H4 (cell line): ENCODE data around the gene GSAP. TPM values are rescaled to one million over a fixed set of nuclear protein-coding genes. Genes with fewer than 3 reads are reported as not detected.
A peak's percentile ranks its signal among the peaks of the same experiment; 100 is the strongest.
"Not testable (repeated sequence)": the region's sequence is repeated elsewhere in the genome, so short reads cannot be mapped to it uniquely, and the experiment has no call there.

Source experiments
- DNase-seq: peaks from one replicate; pipeline ENCODE4 v3.0.0-alpha.2; 2015; ENCODE audit warnings: low spot score
- total RNA-seq: library from RNA; depleted of rRNA; stranded (reverse); fragments of >200 nt; shearing (Covaris generic); gene quantifications from 2 replicates; pipeline ENCODE4 v1.2.3, GENCODE V29; 2014

GSAP gene
- total RNA-seq, 1 experiment from 2014 or later: 5.0 TPM

DNA sequence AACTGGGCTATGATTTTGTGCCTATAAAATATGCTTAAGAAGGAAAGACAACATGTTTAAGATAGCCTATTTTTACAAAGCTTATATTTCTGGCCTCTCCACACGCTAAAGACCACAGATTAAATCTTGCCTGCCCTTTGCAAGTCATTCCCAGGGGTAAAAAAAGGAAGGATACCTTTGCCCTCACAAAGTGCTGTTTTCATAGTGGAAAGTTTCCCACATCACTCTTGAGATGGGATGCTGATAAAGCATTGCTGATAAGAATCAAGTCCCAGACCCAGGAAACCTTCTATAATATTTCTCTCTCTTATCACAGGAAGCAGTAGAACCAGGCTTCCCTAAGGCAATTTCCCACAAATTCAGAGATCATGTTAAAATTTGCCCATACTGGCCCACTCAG lies 56.5 kb downstream of the GSAP start:
- no peak for DNase-seq

DNA sequence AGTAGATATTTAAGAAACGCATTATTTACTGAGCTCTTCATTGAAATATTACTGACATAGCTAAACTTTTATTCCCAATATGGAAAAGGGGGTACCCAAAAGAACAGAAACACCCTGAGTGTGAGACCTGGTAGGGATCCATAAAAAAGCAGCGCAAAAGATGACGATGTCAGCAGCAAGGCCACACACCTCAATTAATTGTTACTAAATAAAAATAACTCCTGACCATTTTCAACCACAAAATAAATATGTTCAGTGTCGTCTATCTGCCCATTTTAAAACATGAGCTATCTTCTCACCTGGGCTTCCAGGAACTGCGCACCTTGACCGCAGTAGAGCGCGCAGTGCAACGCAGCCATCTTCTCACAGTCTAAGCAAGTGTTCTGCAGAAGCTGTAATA lies 61.2 kb downstream of the GSAP start:
- DNase-seq: no peak

DNA sequence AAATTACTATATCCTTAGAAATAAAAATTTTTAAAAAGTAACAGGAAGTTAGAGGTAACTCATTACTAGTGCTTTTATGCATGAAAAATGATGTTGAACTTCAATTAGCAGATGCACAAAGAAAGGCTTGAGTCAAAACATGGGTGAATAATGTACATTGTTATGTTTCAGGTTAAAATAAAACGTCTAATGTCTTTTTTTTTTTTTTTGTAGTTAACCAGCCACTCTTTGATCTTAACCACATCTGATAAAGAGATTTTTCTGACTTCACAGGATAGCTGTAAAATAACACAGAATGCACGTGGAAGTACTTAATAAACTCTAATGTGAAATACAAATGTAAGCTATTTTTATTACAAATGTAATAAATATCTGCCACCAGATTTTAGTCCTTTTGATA lies 61.7 kb downstream of the GSAP start:
- DNase-seq: no peak

DNA sequence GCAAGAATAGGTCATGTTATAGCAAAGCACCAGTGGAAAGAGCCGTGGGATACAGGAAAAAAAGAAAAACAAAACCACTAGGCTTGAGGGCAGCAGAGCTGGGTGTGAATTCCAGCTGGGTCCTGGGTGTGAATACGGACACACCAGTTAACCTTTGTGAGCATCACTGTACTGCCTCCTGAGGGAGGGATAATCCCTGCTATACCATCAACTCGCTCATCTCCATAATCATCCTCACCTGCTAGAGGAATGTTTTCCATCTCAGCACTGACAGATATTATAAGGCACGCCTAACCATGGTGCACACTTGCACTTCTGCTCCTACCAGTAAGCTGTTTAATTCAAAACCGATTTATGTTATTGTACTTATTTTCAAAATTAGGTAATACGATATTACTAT lies 62.2 kb downstream of the GSAP start:
- DNase-seq: no peak

DNA sequence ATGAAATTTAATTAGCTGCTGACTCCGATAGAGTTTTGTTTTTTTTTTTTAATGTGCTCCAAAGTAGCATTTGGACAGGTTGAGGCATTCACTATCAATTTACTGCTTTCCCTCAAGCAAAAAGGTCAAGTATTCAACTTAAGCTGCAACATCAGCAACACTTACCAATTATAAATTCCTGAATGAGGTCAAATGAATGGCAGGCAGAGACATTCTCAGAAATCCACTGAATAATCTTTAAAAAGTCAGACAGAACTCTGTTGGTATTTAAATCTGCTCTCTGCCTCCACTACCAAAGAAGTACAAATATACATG lies 62.8 kb downstream of the GSAP start:
- no peak for DNase-seq

DNA sequence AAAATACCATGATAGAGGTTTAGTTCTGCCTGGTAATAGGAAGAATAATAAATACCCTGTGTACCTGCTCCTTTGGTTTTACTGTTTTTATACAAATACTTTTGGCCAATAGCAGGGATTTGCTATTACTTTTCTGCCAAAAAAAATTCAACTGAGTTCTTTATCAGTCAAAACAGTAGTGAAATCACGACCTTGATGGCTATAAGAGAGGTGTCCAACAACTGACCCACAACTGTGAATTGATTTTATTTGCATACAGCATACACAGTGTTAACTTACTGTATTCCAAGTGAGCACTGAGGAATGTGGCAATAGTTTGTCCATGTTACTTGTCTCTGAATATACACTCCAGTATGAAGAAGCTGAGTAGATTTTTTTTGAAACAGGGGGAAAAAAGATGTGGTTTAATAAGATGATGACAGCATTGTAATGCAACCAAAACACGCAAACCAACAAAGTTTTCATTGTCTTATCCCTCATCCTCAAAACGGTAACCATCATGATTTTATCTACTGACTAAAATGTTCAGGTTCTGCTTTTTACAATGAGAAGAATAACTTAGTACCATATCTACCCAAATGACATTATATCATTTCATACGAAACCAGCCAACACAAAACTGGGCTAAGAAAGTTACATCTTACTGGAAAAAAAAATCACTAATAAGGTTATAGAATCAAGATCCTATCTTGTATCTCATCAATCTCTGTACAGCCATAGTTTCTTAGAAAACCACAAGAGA lies 63.3 kb downstream of the GSAP start:
- DNase-seq: no peak

DNA sequence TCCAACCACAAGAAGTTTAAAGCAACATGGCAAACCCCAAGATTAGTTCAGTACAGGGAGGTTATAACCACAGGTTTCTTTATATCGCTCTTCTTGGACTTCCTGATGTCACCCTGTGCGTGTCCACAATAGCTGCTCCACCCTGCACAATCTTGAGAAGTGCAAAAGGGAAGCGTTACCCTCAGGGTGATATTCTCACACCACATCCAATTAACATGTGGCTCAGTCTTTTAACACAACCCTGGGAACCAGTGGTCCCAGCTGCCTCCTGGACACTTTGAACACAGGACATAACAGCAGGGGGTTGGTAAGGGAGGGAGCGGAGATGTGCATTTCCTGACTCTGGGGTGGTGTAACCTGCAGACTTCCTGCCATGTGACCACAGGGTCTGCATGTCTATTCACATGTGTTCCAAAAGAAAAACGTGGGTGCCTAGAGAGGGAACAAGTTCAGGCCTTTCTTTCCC lies 64.6 kb downstream of the GSAP start:
- DNase-seq: no peak

DNA sequence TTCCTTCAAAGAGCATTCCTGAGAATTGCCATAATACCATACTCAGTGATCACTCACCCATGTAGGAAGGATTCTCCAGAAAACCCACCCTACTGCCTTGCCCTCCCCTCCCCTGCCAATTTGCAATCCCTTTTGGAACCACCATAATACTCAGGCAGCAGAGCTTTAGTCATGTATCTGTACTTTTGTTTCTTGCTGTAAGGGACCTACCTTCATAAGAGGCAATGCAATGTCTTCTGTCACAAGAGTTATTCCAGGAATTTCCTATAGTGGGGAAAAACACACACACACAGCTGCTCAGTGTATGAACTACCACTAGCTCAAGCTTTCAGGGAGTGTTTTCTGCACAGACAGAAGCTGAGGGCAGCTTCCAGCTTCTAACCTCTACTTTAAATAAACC lies 67.0 kb downstream of the GSAP start:
- DNase-seq: no peak

DNA sequence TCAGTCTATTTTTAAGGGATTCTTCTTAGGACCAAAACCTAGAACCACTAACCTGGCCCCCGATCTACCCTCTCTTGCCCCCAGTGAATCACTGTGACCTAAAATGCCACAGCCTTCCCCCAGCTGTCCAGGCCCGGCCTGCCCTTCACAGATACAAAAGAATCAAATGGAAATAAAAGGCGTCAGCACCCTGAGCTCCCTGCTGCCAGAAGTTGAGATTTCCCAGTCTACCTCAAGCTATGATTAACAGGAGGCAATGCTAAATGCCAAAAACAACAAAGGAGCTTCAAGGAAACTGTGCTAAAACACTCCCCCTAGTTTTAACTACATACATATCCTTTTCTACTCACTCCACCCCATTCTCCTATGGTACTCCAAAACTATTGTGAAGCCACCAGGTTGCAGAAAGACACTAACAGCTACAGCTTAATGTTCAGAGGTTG lies 67.8 kb downstream of the GSAP start:
- peak; percentile 39 for DNase-seq

DNA sequence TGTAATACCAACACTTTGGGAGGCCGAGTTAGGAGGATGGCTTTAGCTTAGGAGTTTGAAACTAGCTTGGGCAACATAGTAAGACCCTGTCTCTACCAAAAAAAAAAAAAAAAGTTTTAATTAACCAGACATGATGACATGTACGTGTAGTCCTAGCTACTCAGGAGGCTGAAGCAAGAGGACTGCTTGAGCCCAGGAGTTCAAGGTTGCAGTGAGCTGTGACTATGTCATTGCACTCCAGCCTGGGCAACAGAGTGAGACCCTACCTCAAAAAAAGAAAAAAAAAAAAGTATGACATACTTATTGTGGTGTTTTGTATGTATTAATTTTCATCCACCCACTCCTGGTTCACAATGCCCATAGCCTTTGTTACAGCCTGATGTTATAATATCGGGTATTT lies 69.7 kb downstream of the GSAP start:
- no peak for DNase-seq

DNA sequence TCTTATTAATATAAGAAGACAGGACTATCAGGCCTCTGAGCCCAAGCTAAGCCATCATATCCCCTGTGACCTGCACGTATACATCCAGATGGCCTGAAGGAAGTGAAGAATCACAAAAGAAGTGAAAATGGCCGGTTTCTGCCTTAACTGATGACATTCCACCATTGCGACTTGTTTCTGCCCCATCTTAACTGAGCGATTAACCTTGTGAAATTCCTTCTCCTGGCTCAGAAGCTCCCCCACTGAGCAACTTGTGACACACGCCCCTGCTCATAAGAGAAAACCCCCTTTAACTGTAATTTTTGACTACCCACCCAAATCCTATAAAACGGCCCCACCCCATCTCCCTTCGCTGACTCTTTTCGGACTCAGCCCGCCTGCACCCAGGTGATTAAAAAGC lies 70.7 kb downstream of the GSAP start:
- DNase-seq: not testable (repeated sequence)

DNA sequence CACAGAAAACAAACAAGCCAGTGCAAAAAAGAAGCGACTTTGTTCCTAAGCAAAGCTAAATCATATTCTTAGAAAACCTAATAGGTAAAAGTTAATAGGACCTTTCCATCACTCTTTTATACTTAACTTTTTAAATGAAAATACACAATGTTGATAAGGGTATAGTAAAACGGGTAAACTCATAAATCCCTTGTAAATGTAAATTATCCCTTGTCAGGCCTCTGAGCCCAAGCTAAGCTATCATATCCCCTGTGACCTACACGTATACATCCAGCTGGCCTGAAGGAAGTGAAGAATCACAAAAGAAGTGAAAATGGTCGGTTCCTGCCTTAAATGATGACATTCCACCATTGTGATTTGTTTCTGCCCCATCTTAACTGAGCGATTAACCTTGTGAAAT lies 76.4 kb downstream of the GSAP start:
- DNase-seq: no peak

DNA sequence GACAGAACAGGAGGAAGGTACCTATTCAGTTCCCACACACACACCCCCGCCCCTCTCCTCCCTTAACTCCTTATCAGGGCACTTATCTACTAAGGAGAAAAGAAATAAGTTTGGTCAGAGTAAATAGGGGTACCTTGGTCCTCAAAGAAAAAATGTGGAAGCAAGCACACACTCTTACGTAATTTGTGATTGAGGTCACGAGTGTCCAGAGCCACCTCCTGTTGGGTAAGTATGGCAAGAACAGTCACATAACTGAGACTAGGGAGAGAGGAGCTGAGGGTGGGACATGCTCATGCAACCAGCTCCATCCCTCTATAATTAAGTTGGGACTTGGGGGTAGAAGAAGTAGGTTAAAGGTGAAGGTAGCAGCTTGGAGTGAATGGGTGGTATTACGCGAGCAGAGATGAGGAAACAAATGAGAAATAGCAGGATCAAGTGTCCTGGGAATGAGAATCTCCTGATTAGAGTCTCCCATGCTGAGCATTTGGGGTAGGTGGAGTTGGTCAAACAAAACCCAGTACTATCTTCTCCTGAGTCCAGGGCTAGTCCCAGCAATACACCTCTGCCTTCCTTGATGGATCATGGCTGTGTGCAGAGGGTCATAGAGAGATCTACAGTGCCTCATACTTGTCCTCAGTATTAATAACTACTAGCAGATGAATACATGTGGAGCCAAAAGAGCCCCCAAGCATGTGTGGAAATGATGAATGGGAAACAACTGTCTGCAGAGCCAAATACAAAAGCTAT lies 77.1 kb downstream of the GSAP start:
- DNase-seq: no peak

DNA sequence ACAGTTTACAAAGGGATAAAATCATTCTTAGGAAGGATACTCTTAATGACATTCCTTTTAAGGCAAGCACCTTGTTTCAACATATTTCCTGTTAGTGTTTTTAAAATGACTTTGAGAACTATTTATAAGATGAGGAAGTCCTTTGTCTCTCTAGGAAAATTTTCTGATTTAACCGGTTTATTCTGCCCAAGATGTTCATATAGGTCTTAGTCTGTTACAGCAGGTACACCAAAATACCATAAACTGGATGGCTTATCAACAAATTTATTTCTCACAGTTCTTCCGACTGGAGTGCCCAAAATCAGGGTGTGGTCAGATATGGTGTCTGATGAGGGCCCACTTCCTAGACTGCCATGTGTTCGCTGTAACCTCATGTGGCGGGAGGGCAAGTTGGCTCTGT lies 77.9 kb downstream of the GSAP start:
- no peak for DNase-seq

DNA sequence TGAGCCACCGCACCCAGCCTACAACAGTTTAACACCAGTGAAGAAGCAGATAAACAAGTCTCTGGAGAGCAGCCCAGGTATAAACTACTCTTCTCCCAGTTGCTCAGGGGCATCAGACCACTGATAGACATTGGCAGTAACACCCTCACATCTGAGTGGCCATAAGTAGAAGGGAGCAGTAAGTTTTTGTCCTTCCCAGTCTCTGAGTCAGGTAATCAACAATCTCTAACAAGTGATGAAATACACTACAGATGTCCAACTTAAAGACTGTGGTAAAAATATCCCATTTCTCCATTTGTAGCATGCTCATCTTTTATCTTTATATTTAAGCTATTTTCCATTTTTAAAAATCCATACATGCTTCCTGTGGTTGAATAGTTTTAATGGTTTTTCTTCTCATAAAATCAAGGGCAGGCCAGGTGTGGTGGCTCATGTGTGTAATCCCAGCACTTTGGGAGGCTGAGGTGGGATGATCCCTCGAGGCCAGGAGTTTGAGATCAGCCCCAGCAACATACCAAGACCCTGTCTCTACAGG lies 78.6 kb downstream of the GSAP start:
- no peak for DNase-seq

DNA sequence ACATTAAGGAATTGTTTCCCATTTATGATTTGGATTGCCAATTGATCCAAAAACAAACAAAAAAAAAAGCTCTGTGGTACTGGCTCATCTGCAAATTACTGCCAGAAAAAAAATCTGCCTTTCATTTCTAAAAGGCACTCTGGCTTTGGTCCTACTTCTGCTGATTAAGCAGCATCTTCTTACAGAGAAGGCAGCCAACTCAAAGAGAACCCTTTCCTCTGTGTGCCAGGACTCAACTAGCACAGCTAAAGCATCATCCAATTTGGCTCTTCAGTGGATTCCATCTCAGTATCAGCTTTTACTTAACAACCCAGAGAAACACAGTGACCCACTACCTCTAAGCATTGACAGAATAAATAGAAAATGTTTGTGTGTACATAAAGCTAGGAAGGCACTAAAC lies 80.6 kb downstream of the GSAP start:
- no peak for DNase-seq

DNA sequence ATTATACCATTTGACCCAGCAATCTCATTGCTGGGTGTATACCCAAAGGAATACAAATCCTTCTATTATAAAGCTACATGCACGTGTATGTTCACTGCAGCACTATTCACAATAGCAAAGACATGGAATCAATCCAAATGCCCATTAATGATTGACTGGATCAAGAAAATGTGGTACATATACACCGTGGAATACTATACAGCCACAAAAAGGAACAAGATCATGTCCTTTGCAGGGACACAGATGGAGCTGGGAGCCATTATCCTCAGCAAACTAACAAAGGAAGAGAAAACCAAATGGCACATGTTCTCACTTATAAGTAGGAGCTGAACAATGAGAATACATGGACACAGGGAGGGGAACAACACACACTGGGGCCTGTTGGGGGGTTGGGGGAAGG lies 82.1 kb downstream of the GSAP start:
- DNase-seq: not testable (repeated sequence)

DNA sequence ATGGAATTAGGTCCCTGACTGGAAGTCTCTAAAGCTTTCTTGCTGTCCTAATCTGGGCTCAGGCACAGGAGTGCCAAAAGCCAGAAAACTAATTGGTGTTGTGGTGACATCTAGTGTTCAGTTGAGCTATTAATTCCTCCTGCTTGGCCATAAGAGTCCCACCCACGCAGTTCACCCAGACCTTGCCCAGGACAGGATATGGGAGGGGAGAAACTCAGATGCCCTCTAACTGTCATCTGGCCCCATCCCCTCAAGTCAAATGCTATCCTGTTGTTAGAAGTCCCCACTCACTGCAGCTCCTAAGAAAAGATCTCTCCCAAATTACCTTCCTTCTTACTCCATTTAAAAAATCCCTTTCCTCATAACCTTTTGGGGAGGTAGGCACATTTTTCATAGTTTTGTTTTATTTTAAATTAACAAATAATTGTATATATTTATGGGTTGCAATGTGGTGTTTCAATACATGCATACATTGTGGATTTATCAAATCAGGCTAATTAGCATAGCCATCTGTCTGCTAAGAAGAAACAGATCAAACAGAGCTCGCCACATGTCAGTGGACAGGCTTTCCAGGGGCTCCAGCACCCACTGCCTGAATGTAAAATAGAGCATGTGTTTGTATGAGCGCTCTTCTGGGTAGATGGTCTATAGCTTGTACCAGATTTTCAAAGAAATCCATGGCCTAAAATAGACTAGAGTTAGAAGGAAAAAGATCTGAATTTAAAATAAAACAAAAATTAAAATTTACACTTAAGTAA lies 84.0 kb downstream of the GSAP start:
- DNase-seq: peak; percentile 93

DNA sequence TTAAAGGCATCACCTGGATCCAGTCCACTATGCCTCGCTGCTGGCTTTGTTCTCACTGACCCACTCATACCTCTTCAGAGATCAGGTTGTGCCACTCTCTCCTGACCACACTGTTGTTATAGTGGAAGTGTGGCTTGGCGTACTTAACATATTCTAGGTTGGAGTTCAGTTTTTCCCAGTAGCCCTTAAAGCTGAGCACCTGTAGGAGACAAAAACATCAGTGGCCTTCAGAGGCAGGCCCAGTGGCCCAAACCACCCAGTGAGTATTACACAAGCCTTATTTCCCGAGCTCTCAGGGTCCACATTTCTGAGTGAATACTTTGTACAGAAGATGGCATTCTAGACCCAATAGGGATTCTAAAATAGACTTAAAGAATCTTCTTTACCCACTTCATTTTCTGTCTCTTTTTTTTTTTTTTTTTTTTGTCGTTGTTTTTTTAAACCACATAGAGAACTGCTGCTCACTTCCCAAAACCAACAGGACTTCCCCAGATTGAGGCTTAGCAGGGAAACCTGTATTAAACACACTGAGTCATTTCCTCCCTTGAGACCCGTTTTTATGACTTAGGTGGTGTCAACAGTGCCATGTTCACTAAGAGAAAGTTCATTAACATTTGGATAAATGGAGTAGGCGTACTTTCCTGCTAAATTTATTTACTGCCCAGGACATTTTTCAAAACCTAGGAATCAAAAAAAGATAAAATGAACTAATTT lies 85.8 kb downstream of the GSAP start:
- DNase-seq: peak; percentile 81

DNA sequence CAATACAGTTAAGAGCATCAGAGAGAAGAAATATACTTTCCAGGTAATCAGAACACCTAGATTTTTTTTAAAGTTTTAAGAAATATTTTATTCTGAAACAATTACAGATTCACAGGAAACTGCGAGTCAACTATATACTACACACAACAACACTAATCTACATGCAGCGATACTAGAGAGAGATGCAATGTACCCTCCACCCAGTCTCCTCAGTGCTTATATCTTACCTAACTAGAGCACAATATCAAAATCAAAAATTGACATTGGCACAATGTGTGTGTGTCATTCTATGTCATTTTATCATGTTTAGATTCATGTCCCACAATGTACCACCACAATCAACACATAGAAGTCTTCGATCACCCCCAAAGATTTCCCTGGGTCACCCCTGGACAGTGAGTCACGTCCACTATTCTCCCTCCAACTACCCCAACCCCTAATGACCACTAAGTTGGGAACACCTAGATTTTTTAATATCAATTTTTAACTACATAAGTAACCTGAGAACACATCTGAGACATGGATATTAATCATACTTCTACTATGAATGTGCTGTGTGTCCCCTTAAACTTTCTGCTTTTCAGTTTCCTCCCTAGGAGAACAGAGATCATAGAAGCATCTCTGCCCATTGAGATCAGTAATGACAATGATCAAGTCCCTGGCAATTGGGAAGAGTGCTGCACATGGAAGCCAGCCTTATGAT lies 86.5 kb downstream of the GSAP start:
- DNase-seq: no peak

DNA sequence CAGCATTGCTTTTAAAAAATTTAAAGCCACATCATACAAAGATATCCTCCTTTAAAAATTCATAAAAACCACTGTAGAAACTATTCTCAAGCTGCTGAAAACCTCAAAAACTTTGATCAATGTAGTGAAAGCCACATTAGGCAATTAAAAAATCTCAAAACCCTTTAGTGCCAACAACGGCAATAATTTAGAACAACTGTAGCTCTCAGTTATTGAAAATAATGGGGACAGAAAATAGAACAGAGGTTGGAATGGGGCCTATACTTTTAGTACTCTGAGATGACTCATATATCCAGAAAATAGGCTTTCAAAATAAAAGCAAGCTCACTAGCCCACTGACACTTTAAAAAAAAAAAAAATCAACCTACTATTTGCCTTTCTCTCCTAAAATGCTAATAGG lies 87.5 kb downstream of the GSAP start:
- DNase-seq: peak; percentile 30
